MM.1S (cell line): ENCODE results near the gene STK16.

Source experiments
- DNase-seq: peaks from one replicate; pipeline ENCODE4 v3.0.0-alpha.2; 2015
- H2AFZ ChIP-seq: fragments of 300-600 bp; sonication (generic); 2 replicates; pipeline ENCODE4 v1.6.0; 2016; ENCODE audit warnings: antibody characterized with exemption, low read length
- H3F3A ChIP-seq: fragments of 300-600 bp; sonication (generic); 2 replicates; pipeline ENCODE4 v1.6.1; 2016; ENCODE audit warnings: mild to moderate bottlenecking, antibody characterized with exemption, low read length, moderate library complexity, mixed read lengths; ENCODE audit not compliant: insufficient read depth
- H3K27ac ChIP-seq: fragments of 300-600 bp; sonication (generic); 2 replicates; pipeline ENCODE4 v1.5.1; 2016; ENCODE audit warnings: mild to moderate bottlenecking, low read length
- H3K27me3 ChIP-seq: fragments of 300-600 bp; sonication (generic); replicated peaks from 2 replicates; pipeline ENCODE4 v1.6.0; 2016; ENCODE audit warnings: low read length; ENCODE audit not compliant: insufficient read depth
- H3K36me3 ChIP-seq: fragments of 300-600 bp; sonication (generic); replicated peaks from 2 replicates; pipeline ENCODE4 v1.6.1; 2016; ENCODE audit warnings: mild to moderate bottlenecking, low read length, mixed read lengths; ENCODE audit not compliant: insufficient read depth
- H3K4me1 ChIP-seq: fragments of 300-600 bp; sonication (generic); 2 replicates; pipeline ENCODE4 v1.6.1; 2016; ENCODE audit warnings: low read length, mixed read lengths
- H3K4me2 ChIP-seq: fragments of 300-600 bp; sonication (generic); 2 replicates; pipeline ENCODE4 v1.6.0; 2016; ENCODE audit warnings: low read depth, low read length
- H3K4me3 ChIP-seq: fragments of 300-600 bp; sonication (generic); 2 replicates; pipeline ENCODE4 v1.5.1; 2016; ENCODE audit warnings: low read length, mixed read lengths
- H3K79me2 ChIP-seq: fragments of 300-600 bp; sonication (generic); 2 replicates; pipeline ENCODE4 v1.6.1; 2016; ENCODE audit warnings: mixed run types, low read length, mixed read lengths
- H3K9ac ChIP-seq: fragments of 300-600 bp; sonication (generic); 2 replicates; pipeline ENCODE4 v1.6.1; 2016; ENCODE audit warnings: low read length, mixed read lengths
- H3K9me2 ChIP-seq: fragments of 300-600 bp; sonication (generic); replicated peaks from 2 replicates; pipeline ENCODE4 v1.6.1; 2016; ENCODE audit warnings: mild to moderate bottlenecking, low read length, mixed read lengths; ENCODE audit not compliant: insufficient read depth
- H3K9me3 ChIP-seq: fragments of 300-600 bp; sonication (generic); replicated peaks from 2 replicates; pipeline ENCODE4 v1.6.1; 2016; ENCODE audit warnings: mild to moderate bottlenecking, low read length, mixed read lengths; ENCODE audit not compliant: insufficient read depth
- H4K20me1 ChIP-seq: fragments of 300-600 bp; sonication (generic); 2 replicates; pipeline ENCODE4 v1.6.1; 2016; ENCODE audit warnings: mild to moderate bottlenecking, low read length, moderate library complexity, mixed read lengths; ENCODE audit not compliant: insufficient read depth
- CTCF ChIP-seq: fragments of 300-600 bp; sonication (generic); IDR thresholded peaks from 2 replicates; pipeline ENCODE4 v1.5.1; 2016; ENCODE audit warnings: antibody characterized with exemption, low read length, mixed read lengths
- EZH2 ChIP-seq: fragments of 300-600 bp; sonication (generic); optimal IDR thresholded peaks from 2 replicates; pipeline ENCODE3; 2017; ENCODE audit warnings: low read depth, mild to moderate bottlenecking, antibody characterized with exemption, low read length, mixed read lengths
- EZH2phosphoT487 ChIP-seq: fragments of 300-600 bp; sonication (generic); IDR thresholded peaks from 2 replicates; pipeline ENCODE4 v1.6.1; 2018; ENCODE audit warnings: antibody characterized with exemption, low read length

STK16 gene

GRCh38 chr2:219278655-219279150 is 33.4 kb downstream of the STK16 start:
- H2AFZ ChIP-seq: peak overlapping the region; percentile 95
- H3K36me3 ChIP-seq: no peaks in the 10 kb centered on the region
- no peak for DNase-seq
- H3K9me3 ChIP-seq: no peaks in the 10 kb centered on the region
- H3K4me2 ChIP-seq: peak overlapping the region; percentile 81
- peaks cover 15% of the 10 kb centered on the region for H3F3A ChIP-seq
- peaks cover 21% of the 10 kb centered on the region for H3K4me1 ChIP-seq
- H4K20me1 ChIP-seq: no peaks in the 10 kb centered on the region
- H3K27me3 ChIP-seq: no peaks in the 10 kb centered on the region
- H3K9ac ChIP-seq: peak overlapping the region; percentile 78
- no peaks in the 10 kb centered on the region for H3K9me2 ChIP-seq
- peak overlapping the region; percentile 88 for H3K27ac ChIP-seq
- peak overlapping the region; percentile 62 for H3K4me3 ChIP-seq
- peaks cover 10% of the 10 kb centered on the region for H3K79me2 ChIP-seq
- TF ChIP-seq EZH2phosphoT487: no peak
- TF ChIP-seq CTCF: no peak
- TF ChIP-seq EZH2: no peak

GRCh38 chr2:219279151-219279915 is 34.1 kb downstream of the STK16 start, which contains the start of gene DNAJB2:
Gene DNAJB2, plus strand, starts transcription at chr2:219279366. Its CDS starts 468 bp downstream, at chr2:219279834.
- H3K27me3 ChIP-seq: no peaks in the 10 kb centered on the region
- TF ChIP-seq EZH2 (no peak), CTCF (no peak), EZH2phosphoT487 (no peak)
- peak; percentile 99 for DNase-seq
- no peaks in the 10 kb centered on the region for H3K9me3 ChIP-seq
- H3K4me3 ChIP-seq: peak within 1 kb of the TSS; percentile 67
- H3K36me3 ChIP-seq: no peaks in the 10 kb centered on the region
- H3K9ac ChIP-seq: peak within 1 kb of the TSS; percentile 96
- H3K4me1 ChIP-seq: peaks cover 21% of the 10 kb centered on the region
- H3K9me2 ChIP-seq: no peaks in the 10 kb centered on the region
- H2AFZ ChIP-seq: peak within 1 kb of the TSS; percentile 95
- H4K20me1 ChIP-seq: no peaks in the 10 kb centered on the region
- peak within 1 kb of the TSS; percentile 88 for H3K27ac ChIP-seq
- H3F3A ChIP-seq: peaks cover 15% of the 10 kb centered on the region
- H3K79me2 ChIP-seq: peaks cover 10% of the 10 kb centered on the region
- peak within 1 kb of the TSS; percentile 81 for H3K4me2 ChIP-seq

- H3K9me2 ChIP-seq: no peaks in the 10 kb centered on the region
- H3K4me2 ChIP-seq: peak overlapping the region; percentile 58
- peaks cover 21% of the 10 kb centered on the region for H3K4me1 ChIP-seq
- peak overlapping the region; percentile 96 for H3K9ac ChIP-seq
- peaks cover 10% of the 10 kb centered on the region for H3K79me2 ChIP-seq
- peak overlapping the region; percentile 57; the same call in 1 of the 2 replicates for H2AFZ ChIP-seq
- H3K4me3 ChIP-seq: peak overlapping the region; percentile 67
- peak overlapping the region; percentile 88 for H3K27ac ChIP-seq
- no peak for DNase-seq
- TF ChIP-seq CTCF: peak; percentile 42
- no peak for TF ChIP-seq EZH2
- no peaks in the 10 kb centered on the region for H3K27me3 ChIP-seq
- peaks cover 15% of the 10 kb centered on the region for H3F3A ChIP-seq
- no peaks in the 10 kb centered on the region for H3K9me3 ChIP-seq
- no peaks in the 10 kb centered on the region for H4K20me1 ChIP-seq
- H3K36me3 ChIP-seq: no peaks in the 10 kb centered on the region
Observed at GRCh38 chr2:219279916-219280516, 34.7 kb downstream of the STK16 start.
